ENCODE data around the gene POU6F2.

DNA sequence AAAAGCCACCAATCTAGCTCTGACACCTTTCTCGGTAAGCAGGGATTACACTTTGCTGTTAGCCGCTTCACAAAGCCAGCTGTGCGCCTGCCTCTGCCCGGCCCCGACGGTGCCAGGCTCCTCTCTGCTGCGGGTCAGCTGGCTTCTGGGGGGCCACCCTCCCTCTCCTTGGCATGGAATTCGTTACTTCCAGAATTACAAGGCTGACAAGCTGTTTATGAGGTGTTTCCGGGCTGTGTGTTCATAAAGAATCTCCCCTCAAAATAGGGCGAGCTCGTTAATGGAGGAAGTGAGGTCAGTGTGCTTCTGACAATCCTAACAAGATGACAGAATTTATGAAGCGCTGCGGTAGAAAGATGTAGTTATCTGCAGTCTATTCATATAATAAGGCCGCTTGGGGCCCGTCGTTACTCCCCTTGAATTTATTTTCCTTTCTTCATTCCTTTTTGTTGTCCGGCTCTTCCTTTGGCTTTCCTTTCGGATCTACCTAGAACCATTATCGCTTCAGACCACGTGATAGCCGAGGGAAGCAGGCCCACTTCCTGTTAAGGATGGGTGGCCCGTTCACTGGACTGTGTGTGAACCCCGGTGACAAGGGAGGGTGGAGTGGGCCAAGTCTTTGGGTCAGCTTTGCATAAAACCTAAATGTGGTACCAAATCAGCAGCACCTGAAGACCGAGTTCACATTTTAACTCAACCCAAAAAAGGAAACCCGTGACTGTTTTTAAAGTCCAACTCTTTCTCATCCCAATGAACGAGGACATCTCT lies 315.5 kb downstream of the POU6F2 start:
- TF ChIP-seq CREB1 (CRISPR knock-in tag; IDR thresholded peaks at IDR 0.05; ENCODE audit: low read depth) (no peak), EZH2 (IDR thresholded peaks at IDR 0.05; ENCODE audit: low read depth, unreplicated experiment) (no peak), POLR2AphosphoS5 (IDR thresholded peaks at IDR 0.05; ENCODE audit: low read depth) (no peak)
- TF ChIP-seq, protein P1, sequence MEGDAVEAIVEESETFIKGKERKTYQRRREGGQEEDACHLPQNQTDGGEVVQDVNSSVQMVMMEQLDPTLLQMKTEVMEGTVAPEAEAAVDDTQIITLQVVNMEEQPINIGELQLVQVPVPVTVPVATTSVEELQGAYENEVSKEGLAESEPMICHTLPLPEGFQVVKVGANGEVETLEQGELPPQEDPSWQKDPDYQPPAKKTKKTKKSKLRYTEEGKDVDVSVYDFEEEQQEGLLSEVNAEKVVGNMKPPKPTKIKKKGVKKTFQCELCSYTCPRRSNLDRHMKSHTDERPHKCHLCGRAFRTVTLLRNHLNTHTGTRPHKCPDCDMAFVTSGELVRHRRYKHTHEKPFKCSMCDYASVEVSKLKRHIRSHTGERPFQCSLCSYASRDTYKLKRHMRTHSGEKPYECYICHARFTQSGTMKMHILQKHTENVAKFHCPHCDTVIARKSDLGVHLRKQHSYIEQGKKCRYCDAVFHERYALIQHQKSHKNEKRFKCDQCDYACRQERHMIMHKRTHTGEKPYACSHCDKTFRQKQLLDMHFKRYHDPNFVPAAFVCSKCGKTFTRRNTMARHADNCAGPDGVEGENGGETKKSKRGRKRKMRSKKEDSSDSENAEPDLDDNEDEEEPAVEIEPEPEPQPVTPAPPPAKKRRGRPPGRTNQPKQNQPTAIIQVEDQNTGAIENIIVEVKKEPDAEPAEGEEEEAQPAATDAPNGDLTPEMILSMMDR (conservative IDR thresholded peaks at IDR 0.05; ENCODE audit: low read depth in 2 of 2) = no peak
- TF ChIP-seq, protein P2, sequence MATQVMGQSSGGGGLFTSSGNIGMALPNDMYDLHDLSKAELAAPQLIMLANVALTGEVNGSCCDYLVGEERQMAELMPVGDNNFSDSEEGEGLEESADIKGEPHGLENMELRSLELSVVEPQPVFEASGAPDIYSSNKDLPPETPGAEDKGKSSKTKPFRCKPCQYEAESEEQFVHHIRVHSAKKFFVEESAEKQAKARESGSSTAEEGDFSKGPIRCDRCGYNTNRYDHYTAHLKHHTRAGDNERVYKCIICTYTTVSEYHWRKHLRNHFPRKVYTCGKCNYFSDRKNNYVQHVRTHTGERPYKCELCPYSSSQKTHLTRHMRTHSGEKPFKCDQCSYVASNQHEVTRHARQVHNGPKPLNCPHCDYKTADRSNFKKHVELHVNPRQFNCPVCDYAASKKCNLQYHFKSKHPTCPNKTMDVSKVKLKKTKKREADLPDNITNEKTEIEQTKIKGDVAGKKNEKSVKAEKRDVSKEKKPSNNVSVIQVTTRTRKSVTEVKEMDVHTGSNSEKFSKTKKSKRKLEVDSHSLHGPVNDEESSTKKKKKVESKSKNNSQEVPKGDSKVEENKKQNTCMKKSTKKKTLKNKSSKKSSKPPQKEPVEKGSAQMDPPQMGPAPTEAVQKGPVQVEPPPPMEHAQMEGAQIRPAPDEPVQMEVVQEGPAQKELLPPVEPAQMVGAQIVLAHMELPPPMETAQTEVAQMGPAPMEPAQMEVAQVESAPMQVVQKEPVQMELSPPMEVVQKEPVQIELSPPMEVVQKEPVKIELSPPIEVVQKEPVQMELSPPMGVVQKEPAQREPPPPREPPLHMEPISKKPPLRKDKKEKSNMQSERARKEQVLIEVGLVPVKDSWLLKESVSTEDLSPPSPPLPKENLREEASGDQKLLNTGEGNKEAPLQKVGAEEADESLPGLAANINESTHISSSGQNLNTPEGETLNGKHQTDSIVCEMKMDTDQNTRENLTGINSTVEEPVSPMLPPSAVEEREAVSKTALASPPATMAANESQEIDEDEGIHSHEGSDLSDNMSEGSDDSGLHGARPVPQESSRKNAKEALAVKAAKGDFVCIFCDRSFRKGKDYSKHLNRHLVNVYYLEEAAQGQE (IDR thresholded peaks at IDR 0.05; ENCODE audit: unreplicated experiment) = no peak

Measured in GM23338 (cell line).